ENCODE measurements around the gene MCM8.

DNA sequence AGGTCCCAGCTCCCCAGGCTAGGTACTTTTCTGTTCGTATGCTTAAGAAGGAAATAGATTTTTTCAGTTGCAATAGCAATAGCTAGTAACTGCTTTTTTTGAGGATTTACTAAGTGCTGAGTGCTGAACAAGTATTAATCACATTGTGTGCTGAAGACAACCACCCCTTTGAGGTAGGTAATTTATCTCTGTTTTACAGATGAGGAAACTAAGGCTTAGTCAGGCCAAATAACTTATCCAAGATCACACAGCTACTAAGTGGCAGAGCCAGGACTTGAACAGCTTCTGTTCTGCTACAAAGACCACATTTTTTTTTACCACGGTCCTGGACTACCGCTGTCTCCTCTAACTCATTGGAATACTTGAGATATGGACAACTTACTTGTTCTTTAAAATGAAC, 63.6 kb downstream of the MCM8 start:
- TF ChIP-seq, protein P1, sequence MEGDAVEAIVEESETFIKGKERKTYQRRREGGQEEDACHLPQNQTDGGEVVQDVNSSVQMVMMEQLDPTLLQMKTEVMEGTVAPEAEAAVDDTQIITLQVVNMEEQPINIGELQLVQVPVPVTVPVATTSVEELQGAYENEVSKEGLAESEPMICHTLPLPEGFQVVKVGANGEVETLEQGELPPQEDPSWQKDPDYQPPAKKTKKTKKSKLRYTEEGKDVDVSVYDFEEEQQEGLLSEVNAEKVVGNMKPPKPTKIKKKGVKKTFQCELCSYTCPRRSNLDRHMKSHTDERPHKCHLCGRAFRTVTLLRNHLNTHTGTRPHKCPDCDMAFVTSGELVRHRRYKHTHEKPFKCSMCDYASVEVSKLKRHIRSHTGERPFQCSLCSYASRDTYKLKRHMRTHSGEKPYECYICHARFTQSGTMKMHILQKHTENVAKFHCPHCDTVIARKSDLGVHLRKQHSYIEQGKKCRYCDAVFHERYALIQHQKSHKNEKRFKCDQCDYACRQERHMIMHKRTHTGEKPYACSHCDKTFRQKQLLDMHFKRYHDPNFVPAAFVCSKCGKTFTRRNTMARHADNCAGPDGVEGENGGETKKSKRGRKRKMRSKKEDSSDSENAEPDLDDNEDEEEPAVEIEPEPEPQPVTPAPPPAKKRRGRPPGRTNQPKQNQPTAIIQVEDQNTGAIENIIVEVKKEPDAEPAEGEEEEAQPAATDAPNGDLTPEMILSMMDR (IDR thresholded peaks at IDR 0.05), result no peak
- no peak for TF ChIP-seq POLR2AphosphoS5 (IDR thresholded peaks at IDR 0.05)

All from gastroesophageal sphincter (tissue), 3 donors.